GM19240 (cell line): ENCODE results near the gene GPHA2.
A peak's percentile ranks its signal among the peaks of the same experiment; 100 is the strongest.

Experiments used
- DNase-seq: peaks from one replicate; pipeline ENCODE4 v3.0.0; 2011; ENCODE audit warnings: low spot score; ENCODE audit not compliant: insufficient read length

The GPHA2 gene

GRCh38 chr11:64930340-64930739 lies 5.4 kb downstream of the GPHA2 start:
- DNase-seq = no peak

- no peak for DNase-seq
Measured at GRCh38 chr11:64929625-64930024, 6.1 kb downstream of the GPHA2 start.

GRCh38 chr11:64928957-64929356 lies 6.7 kb downstream of the GPHA2 start:
- no peak for DNase-seq

DNA sequence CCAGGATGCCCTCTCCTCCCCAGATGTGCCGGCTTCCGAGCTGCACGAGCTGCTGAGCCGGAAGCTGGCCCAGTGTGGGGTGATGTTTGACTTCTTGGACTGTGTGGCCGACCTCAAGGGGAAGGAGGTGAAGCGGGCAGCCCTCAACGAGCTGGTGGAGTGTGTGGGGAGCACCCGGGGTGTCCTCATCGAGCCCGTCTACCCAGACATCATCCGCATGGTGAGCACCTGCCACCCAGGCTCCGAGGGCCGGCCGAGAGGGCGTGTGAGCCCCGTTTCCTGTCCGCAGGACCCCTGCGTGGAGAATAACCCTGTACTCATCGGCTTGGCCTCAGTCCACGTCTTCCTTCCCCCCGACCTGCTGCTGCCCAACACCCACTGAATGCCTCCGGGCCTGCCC lies 9.0 kb downstream of the GPHA2 start:
- no peak for DNase-seq

DNA sequence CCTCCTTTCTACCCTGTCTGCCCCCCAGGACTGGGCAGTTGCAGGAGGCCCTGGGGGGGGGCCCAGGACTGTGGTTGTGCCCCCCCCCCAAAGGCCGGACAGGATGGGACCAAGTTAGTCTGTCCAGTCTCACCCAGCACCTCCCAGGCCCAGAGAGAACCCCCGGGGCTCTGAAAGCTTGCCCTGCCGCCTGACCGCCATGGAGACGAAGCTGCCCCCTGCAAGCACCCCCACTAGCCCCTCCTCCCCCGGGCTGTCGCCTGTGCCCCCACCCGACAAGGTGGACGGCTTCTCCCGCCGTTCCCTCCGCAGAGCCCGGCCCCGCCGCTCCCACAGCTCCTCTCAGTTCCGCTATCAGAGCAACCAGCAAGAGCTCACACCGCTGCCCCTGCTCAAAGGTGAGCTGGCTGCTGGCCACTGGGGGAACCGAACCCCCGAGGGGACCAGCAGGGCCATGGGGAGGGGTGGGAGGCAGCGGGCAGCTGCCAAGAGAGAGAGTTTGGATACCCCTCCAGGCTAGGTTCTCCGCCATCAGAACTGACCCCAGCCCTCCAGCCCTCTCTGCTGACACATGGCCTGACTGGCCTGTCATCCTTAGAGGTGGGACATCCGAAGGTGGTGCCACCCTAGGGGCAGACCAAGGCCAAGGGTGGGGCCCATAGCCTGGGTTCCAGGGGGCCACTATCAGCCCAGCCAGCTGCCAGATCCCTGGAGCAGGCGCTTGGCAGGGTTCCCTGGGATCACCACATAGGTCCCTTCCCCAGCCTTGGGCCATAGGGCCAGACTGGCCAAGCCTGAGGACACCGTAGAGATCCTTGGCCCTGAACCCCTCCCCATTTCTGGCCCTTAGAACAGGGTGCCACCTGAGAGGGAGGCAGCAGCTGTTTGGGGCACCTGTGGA lies 9.9 kb downstream of the GPHA2 start:
- DNase-seq = no peak

DNA sequence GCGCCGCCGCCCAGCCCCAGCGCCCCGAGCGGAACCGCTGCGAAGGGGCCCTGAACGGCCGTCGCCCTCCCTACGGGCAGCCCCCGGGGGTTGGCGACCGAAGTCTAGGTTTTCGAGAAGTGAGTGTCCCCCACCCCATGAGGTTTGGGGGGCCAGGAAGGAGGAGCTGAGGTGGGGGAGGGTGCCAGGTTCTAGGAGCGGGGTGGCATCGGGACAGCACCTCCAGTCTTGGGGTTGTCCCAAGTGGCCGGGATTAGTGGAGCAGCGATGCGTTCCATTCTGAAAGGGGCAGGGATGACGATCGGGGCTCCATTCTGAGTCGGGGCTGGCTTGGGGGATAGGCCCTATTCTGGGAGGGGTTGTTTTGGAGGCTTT lies 10.8 kb downstream of the GPHA2 start:
- no peak for DNase-seq

GRCh38 chr11:64923944-64924909 lies 11.5 kb downstream of the GPHA2 start, which contains the start of gene PPP2R5B:
TSS of gene PPP2R5B (plus strand) at chr11:64924689. CDS start at chr11:64925735, 1,046 bp downstream.
- DNase-seq = peak; percentile 84

DNA sequence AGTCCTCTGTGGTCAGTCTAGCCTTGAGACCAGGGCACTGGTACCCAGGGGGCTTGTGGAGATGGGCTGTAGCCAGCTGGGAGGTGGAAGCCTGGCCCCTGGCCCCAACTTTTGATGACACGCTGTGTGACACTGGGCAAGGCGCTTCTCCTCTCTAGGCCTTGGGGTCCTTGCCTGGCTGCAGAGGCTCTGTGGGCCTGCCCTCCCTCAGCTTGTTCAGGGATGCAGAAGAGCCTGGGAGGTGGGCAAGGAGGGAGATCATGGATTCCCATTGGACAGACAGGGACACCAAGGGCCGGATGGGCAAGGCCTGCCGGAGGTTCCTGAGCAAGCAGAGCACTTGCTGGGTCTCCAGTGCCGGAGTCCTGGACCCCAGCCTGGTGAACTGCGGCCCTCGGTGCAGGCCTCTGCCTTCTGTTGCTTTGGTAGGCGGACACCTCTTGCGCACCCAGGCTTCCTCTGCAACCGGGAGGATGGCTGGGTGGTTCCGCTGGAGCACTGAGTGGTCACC lies 12.5 kb downstream of the GPHA2 start:
- DNase-seq = no peak

DNA sequence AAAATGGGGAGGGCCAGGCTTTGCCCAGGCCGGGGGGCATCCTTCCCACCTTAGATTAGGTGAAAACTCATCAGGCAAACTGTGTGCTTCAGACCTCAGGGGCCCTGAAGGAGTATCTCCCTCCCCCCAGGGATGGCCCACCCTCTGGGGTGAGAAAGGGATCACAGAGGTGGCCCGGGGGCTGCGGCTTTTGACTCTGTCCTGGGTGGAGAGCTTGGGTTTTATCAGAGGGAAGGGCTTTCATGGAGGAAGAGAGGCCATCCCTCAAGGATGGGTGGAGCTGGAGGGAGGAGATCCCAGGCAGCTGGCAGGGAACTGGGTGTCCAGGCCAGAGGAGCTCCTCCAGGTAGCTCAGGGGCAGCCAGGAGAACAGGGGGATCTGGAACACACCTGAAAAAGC lies 14.3 kb downstream of the GPHA2 start:
- DNase-seq = no peak

GRCh38 chr11:64920124-64920523 lies 15.6 kb downstream of the GPHA2 start:
- no peak for DNase-seq

DNA sequence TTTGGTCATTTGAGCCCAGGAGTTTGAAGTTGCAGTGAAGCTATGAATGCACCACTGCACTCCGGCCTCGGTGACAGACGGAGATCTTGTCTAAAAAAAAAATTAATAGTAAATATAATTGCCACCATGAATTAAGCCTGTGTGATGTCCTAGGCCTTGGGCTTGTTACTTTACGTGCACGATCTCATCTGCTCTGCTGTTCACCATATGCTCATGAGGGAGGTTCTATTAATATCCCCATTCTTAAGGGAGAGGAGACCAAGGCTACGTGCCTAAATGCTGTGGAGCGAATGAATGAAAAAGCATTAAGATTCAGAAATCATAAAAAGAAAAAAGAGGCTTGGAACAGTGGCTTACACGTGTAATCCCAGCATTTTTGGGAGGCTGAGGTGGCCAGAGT lies 16.1 kb downstream of the GPHA2 start:
- no peak for DNase-seq

DNA sequence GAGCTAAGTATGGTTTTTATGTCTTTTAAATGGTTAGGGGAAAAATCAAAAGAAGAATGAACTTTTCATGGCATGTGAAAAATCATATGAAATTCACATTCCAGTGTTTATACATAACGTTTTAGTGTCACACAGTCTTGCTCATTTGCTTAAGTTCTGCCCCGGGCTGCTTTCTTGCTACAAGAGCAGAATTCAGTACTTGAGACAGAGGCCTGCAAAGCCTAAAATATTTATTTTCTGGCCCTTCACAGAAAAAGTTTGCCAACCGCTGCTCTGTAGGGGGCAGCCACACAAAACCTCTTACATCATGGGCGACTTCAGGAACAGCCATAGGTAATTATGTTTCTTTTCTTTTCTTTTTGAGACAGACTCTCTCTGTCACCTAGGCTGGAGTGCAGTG lies 17.7 kb downstream of the GPHA2 start:
- DNase-seq = no peak

GRCh38 chr11:64917663-64917995 lies 18.1 kb downstream of the GPHA2 start:
- no peak for DNase-seq

DNA sequence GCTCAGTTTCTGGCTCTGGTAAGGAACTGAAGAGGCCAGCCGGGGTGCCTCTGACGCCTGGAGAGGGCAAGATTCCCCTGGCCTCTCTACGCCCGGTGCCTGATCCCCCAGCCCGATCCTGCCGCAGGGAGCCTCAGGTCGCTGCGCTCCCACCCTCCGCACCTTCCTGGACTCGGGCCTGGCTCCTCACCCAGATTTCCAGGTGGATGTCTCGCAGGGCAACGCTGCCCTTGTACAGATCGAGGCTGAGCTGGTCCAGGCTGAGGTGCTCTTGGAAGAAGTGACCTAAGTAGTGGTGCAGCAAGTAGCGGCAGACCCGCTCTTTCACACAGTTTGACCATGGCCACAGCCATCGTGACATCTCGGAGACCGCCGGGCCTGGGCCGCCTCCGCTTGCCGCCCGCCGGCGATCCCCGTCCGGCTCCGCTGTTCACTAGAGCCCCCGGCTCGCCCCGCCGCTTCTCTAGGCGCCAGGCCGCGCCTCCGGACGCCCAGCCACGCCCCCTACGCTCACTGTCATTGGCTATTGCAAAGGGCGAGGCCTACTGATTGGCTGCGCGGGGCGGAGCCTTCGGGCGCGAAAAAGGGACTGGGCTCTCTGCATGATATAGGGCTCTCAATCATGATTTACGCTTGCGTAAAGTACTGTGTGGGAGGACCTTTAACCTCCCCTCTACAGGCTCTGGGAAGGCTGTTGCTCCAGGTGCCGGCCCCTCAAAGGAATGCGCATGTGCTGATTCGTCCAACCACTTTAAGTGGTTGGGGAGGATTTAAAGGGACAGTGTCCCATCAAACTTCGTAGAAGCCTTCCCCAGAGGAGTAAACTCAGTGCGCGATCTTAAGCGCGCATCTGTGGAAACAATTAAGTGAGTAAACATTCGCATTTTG lies 18.7 kb downstream of the GPHA2 start, which contains the start of gene ATG2A:
TSS of gene ATG2A (minus strand) at position 435 of the 888 bp plus-strand sequence. CDS start at position 361, 74 bp downstream.
- DNase-seq = peak; percentile 98

DNA sequence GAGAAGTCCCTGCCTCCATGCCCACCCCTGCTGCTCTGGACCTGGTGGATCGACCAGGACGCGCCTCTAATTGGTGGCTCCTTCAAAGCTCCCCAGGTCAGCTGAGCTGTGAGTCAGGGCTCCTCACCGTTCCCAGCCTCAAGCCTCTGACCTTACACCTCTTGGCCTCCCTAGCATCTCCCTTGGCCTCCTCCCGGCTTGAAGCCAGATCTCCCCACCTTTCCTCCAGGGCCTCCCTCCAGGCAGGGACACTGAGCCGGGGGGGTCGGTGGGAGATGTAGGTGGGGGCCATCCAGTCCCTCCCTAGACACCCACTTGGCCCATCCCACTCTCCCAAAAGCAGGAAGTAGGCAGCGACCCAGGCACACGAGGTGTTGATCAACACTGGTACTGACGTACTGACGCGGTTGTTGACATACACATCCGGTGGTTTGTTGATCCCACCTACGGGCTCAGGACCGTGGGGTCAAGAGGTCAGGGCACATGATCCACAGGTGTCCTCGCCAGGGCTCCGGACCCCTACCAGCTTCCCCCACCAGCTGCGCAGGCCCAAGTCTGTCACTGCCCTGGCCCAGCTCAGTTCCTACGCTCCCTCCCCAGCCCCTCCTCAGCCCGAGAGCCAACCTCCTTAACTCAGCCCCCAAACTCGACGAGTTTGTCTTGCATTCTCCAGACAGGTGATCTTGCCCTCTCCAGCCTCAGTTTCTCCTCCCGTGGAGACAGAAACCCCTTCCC lies 19.5 kb downstream of the GPHA2 start:
- DNase-seq = peak; percentile 61

GRCh38 chr11:64915376-64915887 lies 20.3 kb downstream of the GPHA2 start:
- no peak for DNase-seq

DNA sequence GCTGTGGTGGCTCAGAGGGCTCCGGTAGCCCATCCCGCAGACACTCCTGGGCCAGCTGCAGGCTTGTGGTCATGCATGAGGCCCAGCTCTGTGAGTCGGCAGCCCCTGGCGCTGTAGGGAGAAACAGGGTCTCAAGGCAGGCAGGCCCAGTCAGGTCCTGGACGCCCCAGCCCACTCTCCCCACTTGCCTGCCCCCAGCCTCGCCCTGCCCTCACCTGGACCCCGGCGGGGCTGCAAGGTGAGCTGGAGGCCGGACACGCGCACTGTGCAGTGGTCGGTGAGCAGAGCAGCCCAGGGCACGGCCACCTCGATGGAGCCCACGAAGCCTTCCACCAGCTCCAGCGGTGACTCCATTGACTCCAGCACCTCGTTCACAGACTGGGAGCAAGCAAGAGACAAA lies 21.6 kb downstream of the GPHA2 start:
- DNase-seq = no peak

DNA sequence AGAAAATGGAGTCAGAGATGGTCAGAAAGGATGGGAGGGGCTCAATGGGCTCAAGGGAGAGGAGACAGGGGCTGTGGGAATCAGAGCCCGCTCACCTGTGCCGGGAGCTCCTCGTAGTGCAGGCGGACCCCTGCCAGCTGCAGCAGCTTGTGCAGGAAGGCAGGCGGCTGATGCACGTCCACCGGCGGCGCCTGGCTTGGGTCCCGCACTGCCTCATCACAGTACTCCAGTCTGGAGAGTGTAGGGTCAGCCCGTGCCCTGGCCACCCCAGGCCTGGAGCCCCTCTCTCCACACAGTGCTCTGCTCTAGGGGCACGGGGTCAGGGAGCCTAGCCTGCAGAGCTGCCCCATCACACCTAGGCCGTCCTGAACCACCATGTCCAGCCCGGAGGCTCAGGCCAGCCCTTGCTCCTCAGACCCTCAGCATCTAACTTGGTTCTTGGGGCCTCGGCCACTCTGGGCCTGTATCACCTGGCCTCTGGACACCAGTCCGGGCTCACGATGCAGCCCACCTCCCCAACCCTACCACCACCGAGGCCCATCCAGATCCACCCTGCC lies 22.4 kb downstream of the GPHA2 start:
- no peak for DNase-seq

DNA sequence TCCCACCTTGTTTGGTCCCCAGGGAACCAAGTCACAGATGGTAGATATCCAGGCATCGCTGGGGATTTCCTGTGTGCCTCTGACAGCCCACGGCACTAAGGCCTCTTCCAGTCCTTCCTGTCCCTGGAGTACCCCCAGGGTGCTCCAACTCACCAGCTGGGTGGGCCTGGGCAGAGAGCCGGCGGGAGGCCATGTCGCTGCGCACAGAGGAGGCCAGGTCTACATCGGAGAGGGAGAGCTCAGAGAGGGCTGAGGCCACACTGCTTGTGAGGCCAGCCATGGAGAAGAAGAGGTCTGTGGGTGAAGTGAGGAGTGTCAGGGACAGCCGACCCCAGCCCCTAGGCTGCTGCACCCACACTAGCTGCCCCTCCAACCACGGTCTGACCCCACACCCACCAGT lies 24.0 kb downstream of the GPHA2 start:
- DNase-seq = no peak

DNA sequence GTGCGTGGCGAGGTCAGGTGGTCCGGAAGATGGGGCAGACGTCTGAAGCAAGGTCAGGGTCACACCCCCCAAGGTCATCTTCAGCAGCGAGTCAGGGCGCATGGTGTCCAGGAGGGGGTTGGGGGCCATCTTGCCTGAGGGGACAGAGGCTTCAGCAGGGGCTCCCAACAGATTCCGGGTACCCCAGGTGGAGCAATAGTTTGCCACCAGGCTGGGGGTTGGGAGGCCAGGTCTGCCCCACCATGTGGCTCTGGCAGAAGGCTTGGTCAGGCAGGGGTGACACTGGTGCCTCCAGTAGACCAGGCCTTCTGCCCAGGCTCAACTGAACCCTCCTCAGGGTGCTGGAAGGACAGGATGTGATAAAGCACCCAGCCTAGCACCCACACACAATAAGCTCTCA lies 24.6 kb downstream of the GPHA2 start:
- DNase-seq = no peak
